SJSA1 (cell line): ENCODE results near the gene FXYD7. TPM values are rescaled to one million over a fixed set of nuclear protein-coding genes. Genes with fewer than 3 reads are reported as not detected.
"Not testable (repeated sequence)": the region's sequence is repeated elsewhere in the genome, so short reads cannot be mapped to it uniquely, and the experiment has no call there.

Source experiments
- DNase-seq, 2 experiments: peaks; one replicate each; pipeline ENCODE4 v3.0.0-alpha.2; 2015 to 2020; ENCODE audit warnings: low spot score in 2 of 2, low read depth in 1 of 2
- H3K27ac ChIP-seq: fragments of 250-450 bp; sonication (Bioruptor Pico); 2 replicates; pipeline ENCODE4 v1.5.1; 2020; ENCODE audit warnings: mild to moderate bottlenecking, moderate library complexity
- H3K27me3 ChIP-seq: fragments of 250-450 bp; sonication (Bioruptor Pico); replicated peaks from 2 replicates; pipeline ENCODE4 v1.5.1; 2020; ENCODE audit warnings: mild to moderate bottlenecking, moderate library complexity
- H3K36me3 ChIP-seq: fragments of 250-450 bp; sonication (Bioruptor Pico); 2 replicates; pipeline ENCODE4 v1.5.1; 2020; ENCODE audit warnings: mild to moderate bottlenecking
- H3K4me1 ChIP-seq: fragments of 250-450 bp; sonication (Bioruptor Pico); replicated peaks from 2 replicates; pipeline ENCODE4 v1.6.1; 2021; ENCODE audit warnings: mild to moderate bottlenecking
- H3K4me3 ChIP-seq: fragments of 250-450 bp; sonication (Bioruptor Pico); 2 replicates; pipeline ENCODE4 v1.5.1; 2020; ENCODE audit warnings: mild to moderate bottlenecking
- H3K9me3 ChIP-seq: fragments of 250-450 bp; sonication (Bioruptor Pico); replicated peaks from 2 replicates; pipeline ENCODE4 v1.5.1; 2020; ENCODE audit warnings: mild to moderate bottlenecking
- total RNA-seq: library from RNA; depleted of rRNA; stranded (reverse); fragments of >200 nt; shearing (Covaris generic); gene quantifications from 2 replicates; pipeline ENCODE4 v1.2.3, GENCODE V29; 2014; rRNA removed

Gene FXYD7
- total RNA-seq, 1 experiment from 2014 or later, result not detected

- DNase-seq, result no peak
- H3K4me3 ChIP-seq, result no peak overlapping the region
- no peaks in the 10 kb centered on the region for H3K9me3 ChIP-seq
- no peak overlapping the region for H3K27ac ChIP-seq
- no peaks in the 10 kb centered on the region; the same call in 1 of the 2 replicates for H3K27me3 ChIP-seq
- no peaks in the 10 kb centered on the region for H3K4me1 ChIP-seq
- no peaks in the 10 kb centered on the region for H3K36me3 ChIP-seq
These were observed 36.8 kb downstream of the FXYD7 start for GRCh38 chr19:35179830-35180229.

GRCh38 chr19:35181387-35181786 lies 38.3 kb downstream of the FXYD7 start:
- H3K4me1 ChIP-seq, result no peaks in the 10 kb centered on the region
- no peak for DNase-seq

DNA sequence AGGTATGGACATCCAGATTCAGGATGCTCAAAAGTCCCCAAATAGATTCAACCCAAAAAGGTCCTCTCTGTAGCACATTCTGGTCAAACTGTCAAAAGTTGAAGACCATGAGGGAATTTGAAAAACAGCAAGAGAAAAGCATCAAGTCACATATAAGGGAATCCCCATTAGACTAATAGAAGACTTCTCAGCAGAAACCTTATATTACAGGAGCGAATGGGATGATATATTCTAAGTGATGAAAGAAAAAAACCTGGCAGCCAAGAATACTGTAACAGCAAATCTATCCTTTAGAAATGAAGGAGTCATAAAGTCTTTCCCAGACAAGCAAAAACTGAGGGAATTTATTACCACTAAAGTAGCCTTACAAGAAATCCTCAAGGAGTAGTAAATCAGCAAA lies 41.2 kb downstream of the FXYD7 start:
- H3K27ac ChIP-seq, result no peak overlapping the region
- H3K27me3 ChIP-seq, result peaks cover 2% of the 10 kb centered on the region; the same call in 1 of the 2 replicates

More at GRCh38 chr19:35181387-35181786, 38.3 kb downstream of the FXYD7 start:
- Histone ChIP-seq H3K4me3 (no peak overlapping the region), H3K36me3 (no peaks in the 10 kb centered on the region), H3K27ac (no peak overlapping the region), H3K27me3 (no peaks in the 10 kb centered on the region; the same call in 1 of the 2 replicates), H3K9me3 (no peaks in the 10 kb centered on the region)

GRCh38 chr19:35184884-35185283 lies 41.8 kb downstream of the FXYD7 start:
- H3K9me3 ChIP-seq, result no peaks in the 10 kb centered on the region
- no peaks in the 10 kb centered on the region for H3K4me1 ChIP-seq
- peaks cover 2% of the 10 kb centered on the region; the same call in 1 of the 2 replicates for H3K27me3 ChIP-seq
- no peak overlapping the region for H3K4me3 ChIP-seq
- H3K36me3 ChIP-seq, result no peaks in the 10 kb centered on the region
- H3K27ac ChIP-seq, result no peak overlapping the region
- DNase-seq, result no peak

More for the DNA sequence above, 41.2 kb downstream of the FXYD7 start:
- Histone ChIP-seq H3K4me1 (no peaks in the 10 kb centered on the region), H3K9me3 (no peaks in the 10 kb centered on the region), H3K36me3 (no peaks in the 10 kb centered on the region), H3K4me3 (no peak overlapping the region)
- DNase-seq, result no peak

DNA sequence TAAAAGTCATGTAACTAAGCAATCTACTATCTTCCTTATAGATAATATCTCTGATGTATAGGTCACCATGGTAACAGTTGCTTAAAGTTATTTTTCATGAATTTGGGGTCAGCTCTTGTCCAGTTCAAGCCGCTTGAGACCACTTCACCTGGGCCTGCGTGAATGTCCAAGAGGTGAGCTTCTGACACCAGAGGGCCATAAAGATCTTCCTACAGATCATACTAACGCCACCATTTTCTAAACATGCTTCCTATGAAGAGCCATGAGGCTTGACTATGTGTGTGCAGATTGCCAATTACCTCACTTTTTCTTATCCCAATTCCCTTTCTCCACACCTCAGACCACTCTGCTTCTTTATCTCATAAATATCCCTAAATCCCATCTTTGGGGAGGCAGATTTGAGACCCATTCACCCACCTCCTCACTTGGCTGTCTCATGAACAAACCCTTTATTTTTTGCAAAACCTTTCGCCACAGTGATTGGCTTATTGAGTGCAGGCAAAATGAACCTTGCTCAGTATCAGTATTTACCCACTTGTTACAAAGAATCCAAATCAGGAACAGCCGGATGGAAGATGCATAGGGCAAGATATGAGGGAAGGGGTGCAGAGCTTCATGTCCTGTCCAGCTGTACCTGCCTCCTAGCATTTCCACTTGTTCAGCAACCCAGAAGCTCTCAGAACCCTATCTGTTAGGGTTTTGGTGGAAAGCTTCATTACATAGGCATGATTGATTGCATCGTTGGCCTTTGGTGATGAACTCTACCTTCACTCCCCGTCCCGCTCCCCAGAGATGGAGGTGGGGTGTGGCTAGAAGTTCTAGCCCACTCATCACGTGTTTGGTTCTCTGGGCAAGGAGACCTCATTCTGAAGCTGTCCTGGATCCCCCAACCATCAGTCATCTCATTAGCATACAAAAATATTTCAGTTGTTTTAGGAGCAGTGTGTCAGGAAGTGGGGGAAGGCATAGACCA lies 51.2 kb downstream of the FXYD7 start:
- no peak overlapping the region for H3K27ac ChIP-seq
- H3K36me3 ChIP-seq, result no peaks in the 10 kb centered on the region
- DNase-seq, result no peak

DNA sequence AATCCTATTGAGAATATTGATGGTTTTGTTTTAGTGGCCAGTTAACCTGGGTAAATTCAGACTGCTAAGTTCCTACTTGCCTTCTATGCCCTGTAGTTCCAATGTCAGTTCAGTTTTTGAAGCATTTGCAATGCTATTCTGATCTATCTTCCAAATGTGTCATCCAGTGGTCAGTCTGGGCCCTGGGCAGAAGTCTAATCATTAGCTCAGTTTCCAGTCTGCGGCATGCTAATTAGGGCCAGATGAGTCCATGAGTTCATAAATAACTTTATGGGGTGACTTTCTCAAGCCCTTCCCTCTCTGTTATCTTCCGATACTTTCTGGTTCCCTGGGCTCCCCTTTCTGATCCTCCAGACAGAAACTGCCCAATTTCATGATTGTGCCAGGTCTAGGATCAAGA lies 52.8 kb downstream of the FXYD7 start:
- Histone ChIP-seq H3K4me3 (no peak overlapping the region), H3K36me3 (no peaks in the 10 kb centered on the region), H3K4me1 (no peaks in the 10 kb centered on the region), H3K27me3 (peaks cover 2% of the 10 kb centered on the region; the same call in 1 of the 2 replicates), H3K27ac (no peak overlapping the region), H3K9me3 (no peaks in the 10 kb centered on the region)
- no peak for DNase-seq

More for the DNA sequence above, 51.2 kb downstream of the FXYD7 start:
- Histone ChIP-seq H3K4me1 (no peaks in the 10 kb centered on the region), H3K9me3 (no peaks in the 10 kb centered on the region), H3K4me3 (no peak overlapping the region), H3K27me3 (no peaks in the 10 kb centered on the region; the same call in 1 of the 2 replicates)

- not testable (repeated sequence) for H3K9me3 ChIP-seq, DNase-seq, H3K27ac ChIP-seq, H3K27me3 ChIP-seq, H3K4me3 ChIP-seq, H3K36me3 ChIP-seq, H3K4me1 ChIP-seq
These were observed 53.8 kb downstream of the FXYD7 start for GRCh38 chr19:35196861-35197260.

DNA sequence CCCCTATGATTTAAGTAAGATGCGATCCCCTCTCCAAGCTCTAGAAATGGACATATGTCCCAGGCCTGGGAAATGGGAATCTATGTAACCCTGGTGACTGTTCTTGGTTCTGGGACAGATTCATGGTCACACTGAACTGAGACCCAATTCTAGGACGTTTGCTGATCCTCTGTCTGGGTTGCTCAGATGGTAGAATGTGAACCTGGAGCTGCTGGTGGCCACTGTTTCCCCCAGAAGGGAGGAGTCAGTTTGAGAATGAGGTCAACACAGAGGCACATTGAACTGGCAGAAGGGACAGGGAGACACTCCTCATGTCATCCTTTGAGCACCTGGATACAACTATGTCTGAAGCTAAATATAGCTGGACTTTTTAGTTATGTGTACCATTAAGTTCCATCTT lies 56.4 kb downstream of the FXYD7 start:
- Histone ChIP-seq H3K36me3 (no peaks in the 10 kb centered on the region), H3K4me1 (no peaks in the 10 kb centered on the region), H3K9me3 (no peaks in the 10 kb centered on the region), H3K4me3 (no peak overlapping the region), H3K27ac (no peak overlapping the region), H3K27me3 (0 out of 2 replicates have a peak, but pooled peaks cover 2% of the 10 kb centered on the region)
- DNase-seq, result no peak

- H3K4me3 ChIP-seq, result no peak overlapping the region
- no peaks in the 10 kb centered on the region for H3K36me3 ChIP-seq
- H3K4me1 ChIP-seq, result no peaks in the 10 kb centered on the region
- no peak for DNase-seq
- 0 out of 2 replicates have a peak, but pooled peaks cover 2% of the 10 kb centered on the region for H3K27me3 ChIP-seq
- no peaks in the 10 kb centered on the region for H3K9me3 ChIP-seq
- H3K27ac ChIP-seq, result no peak overlapping the region
These were observed 60.0 kb downstream of the FXYD7 start for GRCh38 chr19:35202722-35203688.

Other genes starting within 250 kb of the FXYD7 start
- 2.8 and 4.3 TPM in 2 replicates for gene ZNF30, start 216.4 kb upstream of the FXYD7 start, total RNA-seq
- gene ZNF792, start 179.0 kb upstream of the FXYD7 start, total RNA-seq, result 2.9 and 4.8 TPM in 2 replicates
- gene GRAMD1A, start 142.9 kb upstream of the FXYD7 start, total RNA-seq, result 14.0 and 21.6 TPM in 2 replicates
- gene SCN1B, start 112.8 kb upstream of the FXYD7 start, total RNA-seq, result 2.9 and 4.0 TPM in 2 replicates
- not detected in 2 replicates for gene HPN, start 101.5 kb upstream of the FXYD7 start, total RNA-seq
- not detected in 2 replicates for gene FXYD3, start 27.4 kb upstream of the FXYD7 start, total RNA-seq
- not detected in 2 replicates for gene LGI4, start 8.2 kb upstream of the FXYD7 start, total RNA-seq
- gene FXYD1, start 4.4 kb upstream of the FXYD7 start, total RNA-seq, result not detected in 2 replicates
- 32.9 and 42.6 TPM in 2 replicates for gene FXYD5, start 11.5 kb downstream of the FXYD7 start, total RNA-seq
- not detected in 2 replicates for gene FAM187B, start 85.5 kb downstream of the FXYD7 start, total RNA-seq
- gene LSR, start 105.7 kb downstream of the FXYD7 start, total RNA-seq, result 2.0 TPM in 1 of 2 replicates, not detected in the other
- gene USF2, start 125.7 kb downstream of the FXYD7 start, total RNA-seq, result 42.9 and 60.3 TPM in 2 replicates
- gene HAMP, start 139.3 kb downstream of the FXYD7 start, total RNA-seq, result not detected in 2 replicates
- 0.50 TPM in 1 of 2 replicates, not detected in the other for gene MAG, start 148.9 kb downstream of the FXYD7 start, total RNA-seq
- 0.03 and 0.21 TPM in 2 replicates for gene CD22, start 185.9 kb downstream of the FXYD7 start, total RNA-seq
- gene FFAR1, start 204.6 kb downstream of the FXYD7 start, total RNA-seq, result not detected in 2 replicates
- gene FFAR3, start 215.2 kb downstream of the FXYD7 start, total RNA-seq, result not detected in 2 replicates
- not detected in 2 replicates for gene GPR42, start 227.8 kb downstream of the FXYD7 start, total RNA-seq